GM19395 (cell line): ENCODE data around the gene DNAJC7.
"Not testable (repeated sequence)": the region's sequence is repeated elsewhere in the genome, so short reads cannot be mapped to it uniquely, and the experiment has no call there.

Experiments used
- ATAC-seq: cut with Tn5 transposase; IDR thresholded peaks from one replicate; pipeline ENCODE4 v1.9.1; 2021; ENCODE audit warnings: mild to moderate bottlenecking, moderate library complexity; ENCODE audit not compliant: unreplicated experiment

The DNAJC7 gene

DNA sequence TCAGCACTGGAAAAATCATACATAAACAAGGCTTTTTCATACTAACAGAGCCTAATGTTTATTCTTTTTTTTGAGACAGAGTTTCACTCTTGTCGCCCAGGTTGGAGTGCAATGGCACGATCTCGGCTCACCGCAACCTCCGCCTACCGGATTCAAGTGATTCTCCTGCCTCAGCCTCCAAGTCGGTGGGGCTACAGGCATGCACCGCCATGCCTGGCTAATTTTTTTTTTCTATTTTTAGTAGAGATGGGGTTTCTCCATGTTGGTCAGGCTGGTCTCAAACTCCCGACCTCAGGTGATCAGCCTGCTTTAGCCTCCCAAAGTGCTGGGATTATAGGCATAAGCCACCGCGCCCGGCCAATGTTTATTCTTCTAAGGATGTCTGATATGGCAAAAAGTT is 3.5 kb downstream of the DNAJC7 start:
- not testable (repeated sequence) for ATAC-seq

GRCh38 chr17:42012363-42012762 is 4.9 kb downstream of the DNAJC7 start:
- not testable (repeated sequence) for ATAC-seq

DNA sequence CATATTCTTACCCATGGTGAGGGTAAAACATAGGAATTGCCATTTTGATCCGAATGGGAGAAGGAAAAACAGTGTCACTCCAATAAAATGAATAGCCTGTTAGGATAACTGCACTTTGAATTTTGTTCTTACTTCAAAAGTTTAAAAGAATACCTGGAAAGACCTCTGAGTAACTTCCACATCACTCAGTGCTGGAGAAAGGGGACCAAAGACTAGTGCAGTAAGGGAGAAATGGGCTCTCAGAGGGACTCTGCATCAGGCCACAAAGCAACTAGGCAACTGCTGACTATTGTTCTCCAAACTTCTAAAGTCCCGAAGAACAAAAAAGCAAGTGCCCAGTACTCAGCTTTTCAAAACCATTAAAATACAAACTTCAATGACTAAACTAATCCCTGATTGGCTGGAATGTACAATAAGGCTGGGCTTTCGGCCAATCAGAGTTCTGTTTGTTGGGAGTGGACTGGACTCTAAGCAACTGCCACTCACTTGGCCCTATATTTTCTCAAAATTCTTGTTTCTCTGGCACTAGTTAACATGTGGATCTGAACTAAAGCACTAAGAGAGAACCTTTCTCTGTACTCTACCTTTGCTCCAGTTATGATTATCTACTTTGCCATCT is 6.2 kb downstream of the DNAJC7 start:
- ATAC-seq, result no peak

- not testable (repeated sequence) for ATAC-seq
Observed at GRCh38 chr17:42010266-42010680, 7.0 kb downstream of the DNAJC7 start.

GRCh38 chr17:42009170-42009569 is 8.1 kb downstream of the DNAJC7 start:
- ATAC-seq, result no peak

DNA sequence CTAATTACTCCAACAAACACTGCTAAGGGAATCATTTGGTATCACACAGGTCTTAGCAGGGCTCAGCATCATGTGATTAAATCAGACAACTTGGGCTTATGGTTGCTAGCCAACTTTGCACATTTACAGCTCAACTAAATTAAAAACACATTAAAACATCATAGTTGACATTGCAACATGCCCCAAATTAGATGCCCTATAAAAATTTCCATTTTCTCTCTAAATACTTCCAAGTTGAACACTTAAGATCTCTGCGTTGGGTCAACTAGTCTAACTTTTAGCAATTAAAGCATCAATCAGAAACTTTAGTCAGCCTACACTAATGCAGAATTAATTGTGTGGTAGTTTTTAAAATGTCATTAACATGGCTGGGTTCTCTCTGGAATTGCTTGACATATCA is 12.1 kb downstream of the DNAJC7 start:
- ATAC-seq, result no peak

GRCh38 chr17:42002792-42003301 is 14.4 kb downstream of the DNAJC7 start:
- no peak for ATAC-seq

GRCh38 chr17:42002175-42002791 is 15.0 kb downstream of the DNAJC7 start:
- no peak for ATAC-seq

- ATAC-seq, result no peak
Observed at GRCh38 chr17:42001729-42002128, 15.5 kb downstream of the DNAJC7 start.

- ATAC-seq, result no peak
Observed at GRCh38 chr17:42000413-42001133, 16.7 kb downstream of the DNAJC7 start.

DNA sequence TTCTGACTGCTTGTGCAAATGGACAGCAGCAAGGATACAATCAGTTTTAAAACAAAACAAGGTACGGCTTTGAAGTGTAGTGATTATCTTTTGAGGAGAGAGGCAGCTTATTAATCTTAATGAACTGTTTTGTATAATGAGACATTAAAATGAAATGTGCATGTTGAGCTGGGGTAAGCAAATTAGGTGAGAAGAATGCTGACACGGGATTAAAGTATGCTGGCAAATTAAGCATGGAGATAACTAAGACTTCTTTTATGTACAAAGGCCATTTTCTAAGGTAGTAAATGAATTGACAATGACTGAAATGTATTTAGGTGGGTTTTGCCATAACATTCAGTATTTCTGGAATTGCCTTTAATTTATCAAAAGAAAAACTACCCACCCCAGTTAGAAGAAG is 18.7 kb downstream of the DNAJC7 start:
- ATAC-seq, result no peak

- no peak for ATAC-seq
Observed at GRCh38 chr17:41996855-41997164, 20.4 kb downstream of the DNAJC7 start.

GRCh38 chr17:41992576-41992975 is 24.7 kb downstream of the DNAJC7 start:
- no peak for ATAC-seq

DNA sequence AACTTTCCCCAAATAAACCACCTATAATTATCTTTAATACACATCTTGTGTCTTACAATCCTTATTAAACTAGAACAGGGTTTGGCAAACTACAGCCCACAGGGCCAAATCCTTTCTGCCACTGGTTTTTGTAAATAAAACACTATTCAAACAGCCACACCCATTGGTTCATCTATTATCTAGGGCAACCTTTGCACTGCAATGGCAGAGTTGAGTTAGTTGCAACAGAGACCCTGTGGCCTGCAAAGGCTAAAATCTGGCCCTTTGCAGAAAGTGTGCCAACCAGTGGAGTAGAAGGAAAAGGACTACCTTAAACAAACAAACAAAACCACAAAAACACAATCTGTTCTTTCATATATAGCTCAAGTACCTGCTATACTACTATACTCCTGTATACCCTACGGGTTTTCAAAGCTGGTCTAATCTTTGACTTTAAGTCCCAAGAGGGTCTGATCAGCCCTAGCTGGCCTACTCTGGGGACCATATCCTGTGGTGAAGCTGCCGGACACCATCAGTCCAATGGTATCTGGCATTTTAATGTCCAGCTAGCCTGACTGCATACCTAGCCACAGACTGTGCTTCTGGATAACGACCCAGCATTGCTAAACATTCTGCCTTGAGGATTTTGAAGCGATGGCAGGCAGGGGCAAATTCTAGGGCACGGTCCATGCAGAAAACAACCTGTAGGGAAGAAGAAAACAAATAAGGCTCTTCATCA is 27.4 kb downstream of the DNAJC7 start:
- no peak for ATAC-seq

DNA sequence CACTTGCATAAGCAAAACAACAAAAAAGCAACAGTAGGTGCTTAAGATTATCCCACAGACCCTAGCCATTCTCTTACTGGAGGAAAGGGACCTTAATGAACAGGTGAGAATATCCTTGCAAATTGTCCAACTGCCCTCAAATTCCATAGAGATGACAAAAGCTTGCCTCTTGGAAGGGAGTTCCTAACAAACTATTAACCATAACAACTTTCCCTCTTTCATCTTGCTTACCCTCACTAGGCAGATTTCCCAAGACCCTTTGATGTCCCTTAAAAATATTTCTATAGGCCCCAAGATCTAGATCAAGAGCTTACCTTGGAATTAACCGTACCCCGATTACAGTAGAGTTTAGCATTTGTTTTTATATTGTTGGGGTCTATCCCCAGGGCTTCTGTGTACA is 28.8 kb downstream of the DNAJC7 start:
- no peak for ATAC-seq

- no peak for ATAC-seq
Observed at GRCh38 chr17:41987642-41988041, 29.6 kb downstream of the DNAJC7 start.

GRCh38 chr17:41986634-41987033 is 30.6 kb downstream of the DNAJC7 start:
- ATAC-seq, result no peak

GRCh38 chr17:41985919-41986318 is 31.3 kb downstream of the DNAJC7 start:
- no peak for ATAC-seq

DNA sequence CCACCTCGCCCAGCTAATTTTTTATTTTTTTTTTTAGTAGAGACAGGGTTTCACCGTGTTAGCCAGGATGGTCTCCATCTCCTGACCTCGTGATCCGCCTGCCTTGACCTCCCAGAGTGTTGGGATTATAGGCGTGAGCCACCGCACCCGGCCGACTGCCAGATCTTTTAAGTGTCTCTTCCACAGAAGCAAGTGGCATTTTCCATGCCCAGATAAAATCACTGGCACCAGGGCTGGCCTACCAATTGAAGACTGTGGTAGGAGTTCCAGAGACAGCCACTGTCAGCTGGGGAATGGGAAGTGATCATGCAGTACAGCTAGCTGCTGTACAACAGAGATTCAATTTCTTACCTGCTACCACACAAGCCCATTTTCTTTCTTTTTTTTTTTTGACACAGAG is 32.8 kb downstream of the DNAJC7 start:
- no peak for ATAC-seq

DNA sequence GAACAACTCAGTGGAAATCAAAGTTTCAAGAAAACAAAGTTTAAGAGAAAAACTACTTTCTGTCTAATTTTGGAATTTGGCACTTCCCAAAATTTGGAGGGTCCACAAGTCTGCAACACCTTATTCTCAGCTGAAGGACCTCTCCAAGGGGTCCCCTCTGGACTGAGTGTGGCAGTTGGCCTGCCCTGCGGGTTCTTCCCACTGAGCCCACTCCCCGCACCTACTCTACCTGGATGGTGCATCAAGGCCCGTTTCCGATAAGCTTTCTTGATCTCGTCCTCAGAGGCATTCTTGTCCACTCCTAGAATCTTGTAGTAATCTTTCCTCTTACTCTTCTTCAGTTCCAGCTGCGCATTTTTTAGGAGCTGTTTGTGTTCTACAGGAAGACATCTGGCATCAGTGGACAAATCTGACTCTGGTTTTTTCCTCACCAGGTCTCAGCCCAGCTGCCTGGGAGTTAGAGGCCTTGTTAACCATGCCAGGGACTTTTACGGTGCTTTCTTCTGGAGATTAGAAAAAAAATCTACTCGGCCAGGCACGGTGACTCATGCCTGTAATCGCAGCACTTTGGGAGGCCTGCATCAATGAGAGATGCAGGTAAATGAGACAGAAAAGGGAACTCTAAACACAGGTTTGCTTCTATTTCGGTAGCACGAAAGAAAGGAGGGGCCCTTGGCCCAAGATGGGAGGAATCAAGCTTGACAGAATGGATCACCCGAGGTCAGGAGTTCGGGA is 35.0 kb downstream of the DNAJC7 start:
- ATAC-seq, result no peak

DNA sequence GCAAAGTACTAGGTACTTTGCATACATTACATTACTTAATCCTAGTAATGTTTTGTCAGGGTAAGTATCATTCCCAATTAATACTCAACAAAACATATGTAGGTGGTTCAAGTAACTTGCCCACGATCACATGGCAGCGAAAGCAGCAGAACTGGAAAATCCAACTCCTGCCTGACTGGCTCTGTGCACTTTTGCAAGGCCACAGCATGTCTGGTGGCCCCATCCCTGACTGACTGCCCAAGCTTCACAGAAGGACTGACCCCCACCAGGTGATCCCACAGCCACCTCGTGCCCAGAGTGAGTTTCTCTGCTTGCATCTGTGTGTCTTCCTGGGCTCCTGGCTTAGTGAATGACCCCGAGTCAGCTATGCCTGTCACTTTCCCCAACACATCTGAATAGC is 39.2 kb downstream of the DNAJC7 start:
- no peak for ATAC-seq
